ENCODE data around the gene PPWD1.
"Not testable (repeated sequence)": the region's sequence is repeated elsewhere in the genome, so short reads cannot be mapped to it uniquely, and the experiment has no call there.

PPWD1 gene

GRCh38 chr5:65562731-65563701 lies at the start of gene PPWD1, which contains the start of gene CENPK:
Gene PPWD1, plus strand, starts transcription at chr5:65563296. Its CDS starts 15 bp downstream, at chr5:65563311.
Gene CENPK, minus strand, starts transcription at chr5:65563168. Its CDS starts 8,261 bp downstream, at chr5:65554907.
- peak; percentile 90 to 94 for DNase-seq

GRCh38 chr5:65525726-65526125 lies 37.4 kb upstream of the PPWD1 start:
- no peak for DNase-seq

DNA sequence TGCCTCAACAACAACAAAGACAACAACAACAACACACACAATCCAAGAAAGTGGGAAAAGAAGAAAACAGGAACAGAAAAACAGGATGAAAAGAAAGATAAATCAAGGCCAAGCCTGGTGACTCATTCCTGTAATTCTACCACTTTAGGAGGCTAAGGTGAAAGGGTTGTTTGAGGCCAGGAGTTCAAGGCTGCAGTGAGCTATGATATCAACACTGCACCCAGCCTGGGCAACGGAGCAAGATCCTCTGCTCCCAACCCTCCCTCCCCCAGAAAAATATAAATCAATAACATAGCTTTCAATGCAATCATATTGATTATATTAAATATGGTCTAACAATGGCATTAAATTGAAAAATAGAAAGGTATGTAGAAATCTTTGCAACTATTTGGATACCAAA lies 32.2 kb upstream of the PPWD1 start:
- no peak for DNase-seq

GRCh38 chr5:65535529-65535987 lies 27.5 kb upstream of the PPWD1 start:
- no peak for DNase-seq

GRCh38 chr5:65539827-65540226 lies 23.3 kb upstream of the PPWD1 start:
- no peak for DNase-seq

DNA sequence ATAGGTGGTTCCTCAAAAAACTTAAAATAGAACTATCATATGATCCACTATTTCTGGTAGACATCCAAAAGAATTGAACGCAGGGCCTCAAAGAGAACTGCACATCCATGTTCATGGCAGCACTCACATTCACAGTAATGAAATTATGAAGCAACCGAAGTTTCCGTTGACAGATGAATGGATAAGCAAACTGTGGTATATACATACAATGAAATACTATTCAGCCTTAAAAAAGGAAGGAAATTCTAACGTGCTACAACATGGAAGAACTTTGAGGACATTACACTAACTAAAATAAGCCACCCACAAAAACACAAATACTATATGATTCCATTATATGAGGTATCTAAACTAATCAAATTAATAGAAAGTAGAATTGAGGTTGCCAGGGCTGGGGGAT lies 18.6 kb upstream of the PPWD1 start:
- no peak for DNase-seq

- no peak for DNase-seq
These were observed 17.0 kb upstream of the PPWD1 start for GRCh38 chr5:65546141-65546540.

DNA sequence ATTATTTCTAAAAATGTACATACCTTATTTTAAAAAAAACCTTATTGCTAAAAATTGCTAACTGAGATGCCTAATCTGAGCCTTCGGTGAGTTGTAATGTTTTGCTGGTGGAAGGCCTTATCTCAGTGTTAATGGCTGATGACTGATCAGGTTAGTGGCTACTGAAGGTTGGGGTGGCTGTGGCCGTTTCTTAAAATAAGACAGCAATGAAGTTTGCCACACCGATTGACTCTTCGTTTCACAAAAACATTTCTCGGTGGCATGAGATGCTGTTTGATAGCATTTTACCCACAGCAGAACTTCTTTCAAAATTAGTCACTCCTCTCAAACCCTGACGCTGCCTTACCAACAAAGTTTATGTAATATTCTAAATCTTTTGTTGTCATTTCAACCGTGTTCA lies 14.8 kb upstream of the PPWD1 start:
- DNase-seq, result no peak

- no peak for DNase-seq
These were observed 9.2 kb upstream of the PPWD1 start for GRCh38 chr5:65553941-65554340.

DNA sequence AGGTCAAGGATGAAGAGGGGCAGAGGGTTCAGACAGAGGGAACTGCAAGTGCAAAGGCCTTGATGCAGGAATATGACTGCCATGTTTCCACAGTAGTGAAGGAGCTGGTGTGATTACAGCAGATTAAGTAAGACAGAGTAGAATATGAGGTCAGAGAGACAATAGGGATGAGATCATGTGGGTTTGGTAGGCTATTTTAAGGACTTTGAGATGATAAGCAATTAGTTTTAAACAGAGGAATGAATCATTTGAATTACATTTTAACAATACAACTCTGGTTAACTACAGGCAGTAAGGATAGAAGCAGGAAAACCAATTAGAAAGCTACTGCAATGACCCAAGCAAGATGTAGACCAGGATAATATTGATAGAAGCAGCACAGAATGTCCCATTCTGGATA lies 7.8 kb upstream of the PPWD1 start:
- no peak for DNase-seq

DNA sequence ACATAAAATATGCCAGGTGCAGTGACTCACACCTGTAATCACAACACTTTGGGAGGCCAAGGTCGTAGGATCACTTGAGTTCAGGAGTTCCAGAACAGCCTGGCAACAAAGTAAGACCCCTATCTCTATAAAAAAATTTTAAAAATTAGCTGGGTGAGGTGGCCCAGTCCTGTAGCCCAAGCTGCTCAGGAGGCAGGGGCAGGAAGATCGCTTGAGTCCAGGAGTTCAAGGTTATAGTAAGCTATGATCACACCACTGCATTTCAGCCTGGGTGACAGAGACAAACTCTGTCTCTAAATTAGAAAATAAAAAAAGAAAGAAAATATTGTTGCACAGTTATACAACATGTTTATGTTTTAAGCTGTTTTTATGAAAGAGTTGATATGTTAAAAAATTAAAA lies 6.9 kb upstream of the PPWD1 start:
- no peak for DNase-seq

DNA sequence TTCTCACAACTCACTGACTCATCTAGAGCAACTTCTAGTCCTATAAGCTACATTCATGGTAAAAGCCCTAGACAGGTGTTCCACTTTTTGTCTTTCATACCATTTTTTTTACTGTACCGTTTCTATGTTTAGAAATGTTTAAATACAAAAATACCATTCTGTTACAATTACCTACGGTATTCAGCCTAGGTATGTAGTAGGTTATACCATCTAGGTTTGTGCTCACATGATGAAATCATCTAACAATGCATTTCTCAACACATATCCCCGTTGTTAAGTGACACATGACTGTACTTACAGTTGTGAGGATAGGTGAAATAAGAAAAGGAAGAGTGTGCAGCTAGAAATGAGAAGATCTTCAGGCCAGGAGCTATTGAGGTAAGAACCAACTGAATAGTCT lies 6.4 kb upstream of the PPWD1 start:
- DNase-seq, result no peak

DNA sequence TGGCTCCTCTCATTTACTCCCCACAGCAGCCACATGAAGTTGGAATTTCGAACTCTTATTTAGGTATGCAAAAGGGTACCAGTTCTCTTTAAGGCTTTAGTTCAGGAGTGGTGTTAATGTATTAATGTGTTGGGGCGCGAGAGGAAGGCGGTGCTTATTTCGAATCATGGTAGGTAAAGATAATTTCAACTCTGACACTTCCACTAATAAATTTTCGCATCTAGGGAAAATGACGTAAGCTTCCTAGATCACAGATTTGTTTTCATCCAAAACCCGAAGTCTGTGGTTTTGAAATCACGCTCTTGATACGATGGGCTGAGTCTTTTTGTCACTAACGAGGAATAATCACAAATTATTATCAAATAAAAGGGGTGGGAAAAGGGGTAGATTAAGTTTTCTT lies 681 bp downstream of the PPWD1 start:
- no peak for DNase-seq

GRCh38 chr5:65566505-65566904 lies 3.4 kb downstream of the PPWD1 start:
- DNase-seq, result no peak

- no peak for DNase-seq
These were observed 7.6 kb downstream of the PPWD1 start for GRCh38 chr5:65570598-65571226.

DNA sequence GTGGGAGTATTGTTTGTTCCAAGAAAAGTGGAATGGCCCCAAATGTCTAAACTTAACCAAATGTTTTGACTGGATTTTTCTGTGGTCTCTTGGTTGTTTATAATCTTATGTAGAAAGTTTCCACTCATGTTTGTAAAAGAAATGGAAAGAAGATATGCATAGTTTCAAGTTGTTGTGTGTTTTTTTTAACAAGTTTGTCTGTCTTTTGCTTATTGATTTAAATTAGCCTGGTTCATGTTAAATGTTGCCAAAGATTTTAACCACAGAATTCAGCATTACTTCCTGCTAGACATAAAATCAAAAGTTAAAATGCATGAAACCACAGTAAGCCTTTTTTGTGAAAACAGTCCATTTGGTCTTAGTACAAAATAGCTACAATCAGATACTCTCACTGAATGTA lies 14.0 kb downstream of the PPWD1 start:
- no peak for DNase-seq

GRCh38 chr5:65588694-65589093 lies 25.6 kb downstream of the PPWD1 start:
- DNase-seq, result no peak

GRCh38 chr5:65601761-65602160 lies 38.7 kb downstream of the PPWD1 start:
- DNase-seq, result not testable (repeated sequence)

DNA sequence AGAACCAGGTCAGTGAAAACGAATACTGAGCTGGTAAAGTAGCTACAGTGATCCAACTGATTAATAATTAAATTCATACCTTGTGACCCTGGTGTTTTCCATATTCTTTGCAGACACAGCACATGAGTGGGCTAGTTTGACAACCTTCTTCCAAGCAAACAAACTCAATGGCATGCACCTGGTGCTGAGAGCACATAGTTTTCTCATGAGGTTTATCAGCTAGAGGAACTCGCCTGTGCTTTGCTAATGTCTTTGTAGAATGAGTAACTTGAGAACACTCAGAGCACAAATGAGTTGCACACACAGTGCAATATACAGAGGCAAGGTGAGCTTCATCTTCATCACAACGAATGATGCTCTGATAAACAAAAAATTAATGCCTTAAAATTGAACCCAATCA lies 48.4 kb downstream of the PPWD1 start:
- DNase-seq, result no peak

DNA sequence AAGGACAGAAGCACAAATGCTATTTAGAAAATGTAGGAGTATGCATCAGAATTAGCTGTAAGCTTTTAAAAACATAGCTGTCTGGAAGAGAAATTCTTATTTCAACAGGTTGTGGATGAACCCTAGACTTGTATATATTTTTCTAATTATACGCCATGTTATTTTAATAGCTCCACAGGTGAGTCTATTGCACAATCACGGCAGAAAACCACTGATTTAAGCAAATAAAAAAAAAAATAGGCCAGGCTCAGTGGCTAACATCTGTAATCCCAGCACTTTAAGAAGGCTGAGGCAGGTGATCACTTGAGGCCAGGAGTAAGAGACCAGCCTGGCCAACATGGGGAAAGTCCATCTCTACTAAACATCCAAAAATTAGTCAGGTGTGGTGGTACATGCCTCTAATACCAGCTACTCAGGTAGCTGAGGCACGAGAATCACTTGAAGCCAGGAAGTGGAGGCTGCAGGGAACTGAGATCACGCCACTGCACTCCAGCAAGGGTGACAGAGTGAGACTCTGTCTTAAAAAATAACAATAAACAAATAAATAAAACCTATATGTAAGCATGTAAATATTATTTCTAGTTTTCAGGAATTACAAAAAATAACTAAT lies 49.3 kb downstream of the PPWD1 start:
- no peak for DNase-seq

GRCh38 chr5:65620021-65620420 lies 56.9 kb downstream of the PPWD1 start:
- DNase-seq, result no peak

DNA sequence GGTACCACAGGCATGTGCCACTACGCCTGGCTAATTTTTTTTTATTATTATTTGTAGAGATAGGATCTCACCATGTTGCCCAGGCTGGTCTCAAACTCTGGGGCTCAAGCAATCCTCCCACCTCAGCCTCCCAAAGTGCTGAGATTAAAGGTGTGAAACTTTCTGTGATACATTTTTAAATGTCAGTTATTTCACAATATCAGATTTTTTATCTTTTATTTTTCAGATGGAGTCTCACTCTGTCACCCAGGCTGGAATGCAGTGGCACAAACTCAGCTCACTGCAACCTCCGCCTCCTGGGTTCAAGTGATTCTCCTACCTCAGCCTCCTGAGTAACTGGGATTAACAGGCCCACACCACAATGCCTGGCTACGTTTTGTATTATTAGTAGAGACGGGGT lies 58.9 kb downstream of the PPWD1 start:
- not testable (repeated sequence) for DNase-seq

DNA sequence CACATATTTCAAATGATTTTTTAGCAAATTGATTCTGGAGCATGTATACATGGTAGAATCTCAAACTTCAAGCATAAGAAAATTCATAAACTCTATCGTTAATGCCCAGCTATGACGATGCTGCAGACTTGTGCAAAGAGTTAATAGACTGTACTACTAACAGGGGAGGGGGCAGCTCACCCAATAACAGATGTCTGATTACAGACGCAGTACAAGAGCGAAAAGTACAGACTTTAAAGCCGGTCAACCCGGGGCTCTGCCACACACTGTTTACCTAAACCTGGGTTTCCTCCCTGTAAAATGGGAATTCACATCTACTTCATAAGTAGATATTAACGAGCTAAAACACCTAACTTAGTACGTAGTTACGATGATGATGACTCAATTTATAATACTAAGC lies 60.4 kb downstream of the PPWD1 start:
- DNase-seq, result peak in 1 of 2 experiments; percentile 27
